ENCODE data around the gene NTHL1. TPM values are rescaled to one million over a fixed set of nuclear protein-coding genes. Genes with fewer than 3 reads are reported as not detected.
A peak's percentile ranks its signal among the peaks of the same experiment; 100 is the strongest.

NTHL1 gene
- total RNA-seq, 1 experiment from 2014 or later = 157 TPM

DNA sequence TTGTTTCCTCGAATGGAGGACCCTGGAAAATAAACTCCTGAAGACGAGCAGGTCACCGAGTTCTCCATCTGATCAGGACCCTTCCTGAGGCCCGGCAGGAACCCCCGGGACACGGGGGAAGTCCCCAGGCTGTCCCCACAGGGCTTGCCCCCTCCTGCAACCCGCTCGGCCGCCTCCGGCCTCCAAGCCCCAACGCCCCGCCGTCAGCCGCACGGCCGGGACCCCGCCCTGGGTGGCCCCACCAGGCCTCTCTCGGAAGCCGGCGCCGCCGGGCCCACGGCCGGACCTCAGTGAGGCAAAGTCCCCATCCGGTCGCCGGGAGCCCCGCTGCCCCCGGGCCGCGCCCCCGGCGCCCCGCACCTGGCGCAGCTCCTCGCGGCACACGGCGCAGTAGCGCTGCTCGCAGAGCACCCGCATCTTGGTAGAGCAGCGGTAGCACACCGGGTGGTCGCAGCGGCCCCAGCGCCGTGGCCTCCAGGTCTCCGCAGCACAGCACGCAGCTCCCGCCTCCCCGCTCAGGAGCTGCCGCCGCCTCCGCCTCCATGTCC is 38.4 kb downstream of the NTHL1 start:
- no peak for DNase-seq (ENCODE audit: low spot score)

GRCh38 chr16:2008631-2009163 is 38.9 kb downstream of the NTHL1 start:
- peak; percentile 47 for DNase-seq (ENCODE audit: low spot score)

DNA sequence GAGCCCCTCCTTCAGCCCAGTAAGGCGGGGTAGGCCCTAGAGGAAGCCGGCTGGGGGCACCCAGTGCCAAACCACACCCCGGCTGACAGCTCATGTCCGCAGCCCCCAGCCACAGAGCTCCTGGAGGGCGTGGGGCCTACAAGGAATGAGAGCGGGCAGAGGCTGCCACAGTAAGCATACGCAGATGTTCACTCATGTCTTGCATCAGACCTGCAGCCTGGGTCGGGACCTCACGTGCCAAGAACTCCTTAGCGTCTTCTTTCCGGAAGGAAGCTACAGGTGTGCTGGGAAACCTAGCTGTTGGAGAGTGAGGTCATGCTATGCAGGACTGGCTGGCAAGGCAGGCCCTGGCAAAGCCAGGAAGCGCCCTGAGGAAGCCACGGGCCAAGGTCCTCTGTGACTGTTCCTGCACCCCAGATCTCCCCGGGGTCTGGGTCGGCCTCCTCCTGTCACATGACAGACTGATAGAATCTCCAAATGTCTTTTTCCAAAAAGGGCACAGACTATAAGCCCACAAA is 39.6 kb downstream of the NTHL1 start:
- DNase-seq (ENCODE audit: low spot score) = peak; percentile 58

DNA sequence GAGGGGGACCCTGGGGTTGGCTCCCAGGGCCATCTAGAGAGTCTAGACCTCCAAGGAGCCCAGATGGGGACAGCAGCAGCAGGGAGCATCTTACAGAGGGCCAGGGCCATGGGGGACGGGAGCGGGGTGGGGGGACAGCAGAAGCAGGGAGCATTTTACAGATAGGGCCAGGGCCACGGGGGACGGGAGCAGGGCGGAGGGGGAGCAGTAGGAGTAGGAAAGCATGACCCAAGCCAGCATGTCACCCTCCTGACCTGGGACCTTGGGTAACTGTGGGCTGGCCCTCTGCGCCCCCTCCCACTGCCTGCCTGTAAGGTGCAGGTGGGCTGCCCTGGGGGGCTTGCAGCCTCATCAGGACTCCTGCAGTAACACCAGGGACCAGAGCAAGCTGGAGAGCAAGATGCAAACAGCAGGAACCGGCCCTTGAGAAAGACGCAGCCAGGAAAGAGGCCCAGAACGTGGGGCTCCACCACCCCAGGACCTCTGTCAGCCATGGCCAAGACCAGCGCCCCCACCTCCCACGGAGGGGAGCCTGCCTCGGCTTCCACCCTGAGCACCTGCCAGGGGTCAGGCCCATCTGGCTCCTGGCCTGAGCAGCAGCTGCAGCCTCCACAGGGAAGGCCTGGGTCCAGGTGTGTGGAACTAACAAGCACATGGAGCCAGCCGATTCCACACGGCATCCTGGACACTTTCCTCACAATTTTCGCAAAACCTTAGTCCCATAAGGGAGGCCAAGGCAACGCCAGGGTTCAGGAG is 40.4 kb downstream of the NTHL1 start:
- no peak for DNase-seq (ENCODE audit: low spot score)

GRCh38 chr16:2006317-2006716 is 41.3 kb downstream of the NTHL1 start:
- no peak for DNase-seq (ENCODE audit: low spot score)

DNA sequence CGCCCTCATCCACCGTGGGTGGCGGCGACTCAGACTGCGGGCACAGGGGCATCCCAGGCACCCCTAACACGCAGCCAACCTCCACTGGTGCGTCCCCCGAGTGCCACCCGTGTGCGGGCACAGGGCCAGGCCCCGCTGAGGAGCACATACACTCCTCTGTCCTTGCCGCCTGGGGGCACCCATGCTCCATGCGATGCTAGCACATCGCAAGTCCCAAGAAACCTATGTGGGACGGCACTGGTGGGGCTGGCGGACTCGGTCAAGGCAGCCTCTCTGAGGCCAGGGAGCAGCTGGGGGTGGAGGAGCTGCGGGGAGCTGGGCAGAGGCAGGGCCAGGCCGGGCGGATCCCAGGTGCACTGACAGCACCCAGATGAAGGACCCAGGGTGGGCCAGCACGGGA is 42.0 kb downstream of the NTHL1 start:
- DNase-seq (ENCODE audit: low spot score) = no peak

GRCh38 chr16:2004795-2005517 is 42.7 kb downstream of the NTHL1 start:
- DNase-seq (ENCODE audit: low spot score) = no peak

DNA sequence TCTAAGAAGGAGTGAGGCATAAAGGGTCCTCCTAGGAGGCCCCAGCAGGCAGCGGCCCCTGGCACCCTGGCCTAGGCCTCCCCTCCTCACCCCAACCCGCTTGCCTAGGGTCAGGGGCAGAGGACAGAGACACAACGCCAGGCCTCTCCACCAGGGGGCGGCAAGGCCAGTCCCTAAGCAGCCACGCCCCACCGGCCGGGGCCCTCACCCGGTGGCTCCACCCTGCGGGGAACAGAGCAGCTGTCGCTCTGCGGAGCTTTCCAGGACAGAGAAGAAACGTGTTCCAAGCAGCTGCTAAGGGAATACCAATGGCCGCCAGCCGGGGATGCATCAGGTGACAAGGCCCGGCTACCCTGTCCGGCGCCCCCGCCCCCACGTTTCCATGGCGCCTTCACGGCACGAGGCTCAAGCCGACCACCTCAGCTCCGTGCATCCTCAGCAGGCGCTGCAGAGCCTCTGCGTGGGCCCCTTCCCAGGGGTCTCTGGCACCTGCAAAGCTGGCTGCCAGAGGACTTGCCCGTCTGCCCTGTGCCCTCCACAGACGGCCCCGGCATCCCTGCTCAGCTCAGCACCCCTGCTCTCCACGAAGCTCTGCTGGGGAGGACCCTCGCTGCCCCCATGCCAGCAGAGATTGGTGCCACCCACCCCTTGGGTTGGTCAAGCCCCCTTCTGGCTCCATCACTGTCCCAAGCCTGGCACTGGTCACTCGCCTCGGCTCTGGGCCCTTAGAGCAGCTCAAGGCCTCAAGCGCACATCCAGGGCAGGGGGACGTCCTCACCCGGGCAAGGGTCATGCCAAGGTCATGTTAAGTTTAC is 43.6 kb downstream of the NTHL1 start:
- DNase-seq (ENCODE audit: low spot score) = peak; percentile 95

- no peak for DNase-seq (ENCODE audit: low spot score)
These were observed 44.3 kb downstream of the NTHL1 start for GRCh38 chr16:2003231-2003826.

DNA sequence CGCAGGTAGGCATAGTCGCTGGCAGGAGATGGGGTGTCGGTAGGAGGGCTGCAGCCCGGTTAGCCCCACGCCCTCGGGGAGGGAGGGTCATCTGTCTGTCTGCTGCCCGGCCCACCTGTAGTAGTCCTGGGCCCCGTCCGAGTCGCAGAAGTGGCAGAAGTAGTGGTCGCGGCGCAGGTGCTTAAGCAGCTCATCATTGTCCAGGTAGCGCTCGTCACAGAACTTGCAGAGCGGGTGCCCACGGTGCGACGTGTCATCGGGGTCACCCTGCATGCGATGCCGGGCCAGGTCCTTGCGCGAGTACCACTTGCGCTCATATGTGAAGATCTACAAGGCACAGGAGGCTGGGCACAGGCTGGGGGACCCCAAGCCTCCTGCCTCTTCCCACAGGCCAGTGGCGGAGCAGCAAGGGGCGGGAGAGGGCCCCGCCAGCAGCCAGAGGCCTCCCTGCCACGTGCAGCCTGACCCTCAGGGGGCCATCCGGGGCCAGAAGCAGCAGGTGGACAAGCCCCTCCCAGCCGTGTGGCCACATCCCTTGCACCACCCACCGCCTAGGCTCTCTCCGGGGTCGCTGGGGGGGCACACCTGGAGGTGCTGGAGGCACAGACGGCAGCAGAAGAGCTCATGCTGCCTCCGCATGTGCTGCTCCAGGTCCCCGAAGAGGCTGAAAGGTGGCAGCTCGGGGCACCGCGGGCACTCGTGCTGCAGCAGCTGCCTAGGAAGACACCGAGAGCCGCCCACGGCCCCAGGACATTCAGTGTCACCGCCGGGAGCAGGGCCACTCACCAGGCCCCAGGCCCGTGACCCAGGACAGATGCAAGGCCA is 45.0 kb downstream of the NTHL1 start:
- DNase-seq (ENCODE audit: low spot score) = no peak

GRCh38 chr16:2001456-2002355 is 45.9 kb downstream of the NTHL1 start:
- DNase-seq (ENCODE audit: low spot score) = no peak

- no peak for DNase-seq (ENCODE audit: low spot score)
These were observed 46.6 kb downstream of the NTHL1 start for GRCh38 chr16:2001035-2001434.

DNA sequence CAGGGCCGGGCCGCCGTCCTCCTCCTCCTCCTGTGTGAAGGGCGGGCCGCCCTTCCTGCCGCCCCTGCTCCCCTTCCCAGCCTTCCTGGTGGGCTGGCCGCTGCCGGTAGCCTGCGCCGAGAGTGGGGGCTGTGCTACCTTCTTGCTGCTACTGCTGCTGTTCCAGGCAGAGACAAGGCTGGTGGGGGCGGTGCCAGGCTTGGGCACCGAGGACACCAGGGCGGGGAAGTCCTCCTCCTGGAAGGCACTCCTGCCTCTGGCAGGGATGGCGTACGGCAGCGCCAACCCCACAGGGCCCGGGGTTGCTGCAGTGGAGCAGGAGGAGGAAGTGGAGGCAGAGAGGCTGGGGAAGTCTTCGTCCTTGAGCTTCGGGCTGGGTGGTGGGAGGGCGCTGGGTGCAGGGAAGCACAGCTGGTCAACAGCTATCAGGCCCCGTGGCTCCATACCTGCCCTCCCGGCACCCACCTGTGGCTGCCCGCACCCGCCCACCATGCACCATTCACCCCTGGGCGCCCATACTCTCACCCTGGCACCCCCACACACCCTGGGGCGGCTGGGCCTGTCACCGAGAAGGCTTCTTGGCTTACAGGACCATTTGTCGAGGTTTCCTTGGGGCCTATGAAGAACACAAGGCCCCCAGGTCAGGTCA is 47.6 kb downstream of the NTHL1 start:
- no peak for DNase-seq (ENCODE audit: low spot score)

- no peak for DNase-seq (ENCODE audit: low spot score)
These were observed 48.5 kb downstream of the NTHL1 start for GRCh38 chr16:1998852-1999801.

DNA sequence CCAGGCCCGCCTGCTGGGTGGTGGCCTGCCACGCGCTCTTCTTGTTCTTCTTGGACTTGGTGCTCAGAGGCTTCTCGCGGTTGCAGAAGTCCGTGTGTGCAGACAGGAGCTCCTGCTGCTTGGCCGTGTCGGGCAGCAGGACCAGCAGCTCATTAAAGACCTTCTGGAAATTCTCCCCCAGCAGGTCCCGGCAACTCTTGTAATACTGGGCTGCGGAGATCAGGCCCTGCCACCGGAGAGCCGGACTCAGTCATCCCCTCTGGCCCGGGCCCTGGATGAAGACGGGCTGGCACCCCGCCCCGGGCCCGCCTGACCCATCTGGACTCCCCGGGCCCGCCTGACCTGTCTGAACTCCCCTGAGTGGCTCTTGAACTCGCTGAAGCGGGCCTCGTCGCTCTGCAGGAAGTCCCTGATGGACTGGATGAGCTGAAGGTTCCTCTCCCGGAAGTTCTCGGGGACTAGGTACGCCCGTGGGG is 49.2 kb downstream of the NTHL1 start:
- no peak for DNase-seq (ENCODE audit: low spot score)

- no peak for DNase-seq (ENCODE audit: low spot score)
These were observed 49.9 kb downstream of the NTHL1 start for GRCh38 chr16:1997494-1998359.
